D341Med (cell line): ENCODE data around the gene ZNF618.

Experiments used
- DNase-seq: peaks from one replicate; pipeline ENCODE4 v3.0.0; 2012; ENCODE audit warnings: low spot score

ZNF618 gene

GRCh38 chr9:113934167-113934828, 58.2 kb downstream of the ZNF618 start:
- no peak for DNase-seq

DNA sequence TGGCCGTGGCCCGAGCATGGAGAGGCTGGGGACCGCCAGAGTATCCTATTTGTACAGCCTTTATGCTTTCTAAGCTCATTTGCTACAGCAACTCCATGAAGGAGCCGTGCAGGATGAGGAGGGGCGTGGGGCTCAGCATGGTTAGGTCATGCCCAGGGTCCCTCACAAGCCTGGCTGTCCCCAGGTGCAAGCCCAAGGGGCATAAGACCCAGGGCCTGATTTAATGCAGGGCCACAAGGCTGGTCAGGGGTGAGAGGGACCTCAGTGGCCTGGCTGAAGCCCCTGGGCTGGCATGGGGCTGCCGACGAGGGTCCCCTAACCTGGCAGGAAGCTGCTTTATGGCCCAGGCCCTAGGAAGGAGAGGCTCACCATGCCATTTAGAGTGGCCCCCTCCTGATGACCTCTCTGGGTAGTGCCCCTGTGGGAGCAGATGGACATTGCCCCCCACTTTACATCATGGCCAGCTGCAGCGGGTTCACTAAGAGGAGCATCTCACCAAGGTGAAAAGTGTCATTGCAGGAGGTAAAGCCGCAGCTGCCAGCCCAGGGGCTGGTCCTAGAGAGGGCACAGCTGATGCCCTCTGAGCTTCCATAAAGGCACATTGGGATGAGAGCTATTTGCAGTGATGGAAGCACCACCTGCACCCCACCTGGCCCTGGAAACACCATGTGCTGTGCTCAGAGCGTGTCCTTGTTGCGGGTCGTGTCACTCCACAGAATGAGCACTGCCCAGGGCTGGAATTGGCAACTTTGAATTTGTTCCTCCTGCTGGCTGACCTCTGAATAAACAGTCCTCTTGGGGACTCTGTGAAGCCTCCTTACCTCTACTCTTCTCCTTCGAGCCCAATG, 58.9 kb downstream of the ZNF618 start:
- no peak for DNase-seq

- no peak for DNase-seq
Observed at GRCh38 chr9:113935677-113936380, 59.7 kb downstream of the ZNF618 start.

- DNase-seq: no peak
Observed at GRCh38 chr9:113940077-113940476, 64.0 kb downstream of the ZNF618 start.

DNA sequence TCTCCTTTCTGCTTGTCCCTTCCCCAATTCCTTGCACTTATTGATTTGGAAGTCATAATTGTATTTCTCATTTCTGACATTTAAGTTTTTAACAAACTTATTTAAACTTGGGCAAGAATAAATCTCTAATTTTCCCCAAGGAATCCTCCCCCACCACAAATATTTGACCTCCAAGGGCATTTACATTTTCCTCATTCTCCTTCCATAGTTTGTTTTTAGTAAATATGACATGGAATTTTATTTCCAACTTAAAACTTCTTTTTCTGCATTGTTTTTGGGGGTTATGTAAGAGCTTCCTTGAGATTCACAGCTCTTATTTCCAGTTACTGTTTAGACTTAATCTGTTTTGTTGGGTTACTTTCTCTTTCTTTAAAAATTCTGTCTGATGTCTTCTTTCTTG, 64.9 kb downstream of the ZNF618 start:
- no peak for DNase-seq

- no peak for DNase-seq
Observed at GRCh38 chr9:113941526-113941925, 65.4 kb downstream of the ZNF618 start.

GRCh38 chr9:113943112-113944009, 67.3 kb downstream of the ZNF618 start:
- no peak for DNase-seq

DNA sequence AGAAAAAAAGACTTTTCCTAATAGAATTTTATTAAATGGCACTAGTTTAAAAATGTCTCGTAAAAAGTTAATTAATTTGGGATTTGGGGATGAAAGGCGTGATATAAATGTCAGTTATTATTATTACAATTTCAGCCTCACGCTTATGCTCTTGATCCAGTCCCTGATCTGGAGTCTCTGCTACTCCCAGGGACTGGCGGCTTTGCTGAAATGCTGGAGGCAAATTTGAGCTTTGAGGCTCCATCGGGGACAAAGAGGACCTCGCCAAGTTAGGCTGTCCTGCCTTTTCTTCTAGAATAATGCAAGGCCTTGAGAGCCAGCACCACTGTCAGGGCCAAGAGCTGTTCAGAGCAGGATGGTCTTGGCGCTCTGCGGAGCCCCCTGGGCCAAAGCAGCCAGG, 69.7 kb downstream of the ZNF618 start:
- no peak for DNase-seq

DNA sequence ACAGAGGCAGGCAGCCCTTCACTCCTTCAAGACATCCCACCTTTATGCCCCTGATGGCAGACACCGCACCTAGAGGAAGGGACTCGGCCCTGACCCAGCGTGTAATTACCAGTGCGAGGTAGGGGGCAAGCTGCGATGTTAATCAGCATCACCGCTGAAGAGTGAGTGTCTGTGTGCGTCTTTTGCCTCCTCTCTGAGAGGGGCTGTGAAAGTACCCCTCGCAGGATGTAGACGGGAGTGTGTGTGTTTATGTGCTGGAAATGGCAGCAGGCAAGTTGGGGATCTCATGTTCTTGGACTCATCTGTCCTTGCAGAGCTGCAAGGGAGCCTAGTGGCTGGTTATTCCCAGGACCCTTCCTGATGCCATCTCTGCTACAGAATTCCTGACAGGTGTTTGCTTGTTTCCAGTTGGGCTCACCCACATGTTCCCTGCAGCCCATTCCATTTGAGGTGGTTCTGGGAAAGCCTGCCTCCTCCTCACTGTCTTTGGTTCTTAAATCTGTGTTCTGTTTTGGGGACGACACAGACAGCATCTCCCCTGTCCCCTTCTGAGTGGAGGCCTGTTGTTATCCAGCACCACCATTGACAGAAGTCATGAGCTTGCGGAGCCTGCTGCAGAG, 70.5 kb downstream of the ZNF618 start:
- DNase-seq: no peak

DNA sequence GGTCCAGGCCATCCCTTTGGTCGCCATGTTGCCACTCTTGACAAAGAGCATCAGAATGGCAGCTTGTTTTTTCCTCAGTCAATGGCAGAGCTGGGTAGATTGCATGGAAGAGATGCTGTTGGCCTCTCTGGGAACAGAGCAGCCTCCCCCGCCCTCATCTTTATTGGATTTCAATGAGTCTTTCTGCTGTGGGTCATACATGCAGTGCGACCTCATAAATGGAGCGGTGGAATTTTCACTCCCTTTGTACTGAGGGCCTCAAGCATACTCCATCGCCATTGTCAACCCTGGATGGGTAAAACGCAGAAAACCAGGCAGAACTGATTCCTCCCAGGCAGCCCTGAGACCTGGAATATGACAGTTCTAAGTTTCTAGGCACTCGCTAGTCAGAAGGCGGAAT, 71.8 kb downstream of the ZNF618 start:
- DNase-seq: no peak

DNA sequence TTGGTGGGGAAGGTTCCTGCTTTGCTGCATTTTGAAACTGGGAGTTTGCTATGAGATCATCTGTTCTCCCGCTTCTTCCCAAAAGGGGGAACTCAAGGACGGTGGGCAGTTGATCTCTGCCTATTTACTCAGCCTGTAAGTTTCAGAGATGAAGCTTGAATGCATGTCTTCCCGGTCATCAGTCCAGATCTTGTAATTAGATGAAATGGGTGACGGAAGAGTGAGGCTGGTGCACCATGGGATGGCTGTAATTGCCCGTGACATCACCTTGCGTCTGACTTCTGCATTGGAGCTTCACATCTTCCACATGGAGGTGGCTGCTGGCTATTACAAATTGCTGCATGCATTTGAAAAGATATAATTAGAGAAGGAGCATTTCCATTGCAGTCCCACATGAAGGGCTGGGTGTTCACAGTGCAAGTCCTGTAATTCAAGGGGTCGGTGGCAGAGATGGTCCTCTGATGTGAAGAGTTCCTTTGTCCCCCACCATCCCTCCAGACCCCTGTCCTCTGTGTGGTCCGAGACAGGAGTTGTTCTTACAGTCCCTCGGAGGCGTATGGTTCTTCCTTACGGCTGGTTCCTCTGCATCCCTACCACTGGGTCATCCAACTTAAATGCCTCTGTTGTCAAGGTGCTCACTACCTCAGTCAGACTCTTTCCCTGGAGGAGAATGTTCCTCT, 72.9 kb downstream of the ZNF618 start:
- no peak for DNase-seq

- DNase-seq: no peak
Observed at GRCh38 chr9:113949571-113950078, 73.5 kb downstream of the ZNF618 start.

GRCh38 chr9:113950195-113951031, 74.3 kb downstream of the ZNF618 start:
- DNase-seq: no peak

DNA sequence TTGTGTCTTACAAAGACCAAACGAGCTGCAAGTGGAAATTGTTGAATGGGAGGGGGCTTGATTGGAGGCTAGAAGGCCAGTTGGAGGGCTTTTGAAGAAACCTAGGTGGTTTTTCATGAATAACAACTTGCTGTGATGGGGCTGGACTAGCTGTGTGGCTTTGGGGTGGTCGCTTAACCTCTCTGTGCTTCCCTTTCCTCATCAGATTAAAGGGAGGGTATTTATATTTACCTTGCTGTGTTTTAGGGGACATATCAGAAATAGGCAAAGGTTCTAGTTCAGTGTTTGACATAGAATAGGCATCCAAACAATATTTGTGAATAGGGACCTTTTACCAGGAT, 74.9 kb downstream of the ZNF618 start:
- no peak for DNase-seq

GRCh38 chr9:113952676-113953075, 76.6 kb downstream of the ZNF618 start:
- no peak for DNase-seq

DNA sequence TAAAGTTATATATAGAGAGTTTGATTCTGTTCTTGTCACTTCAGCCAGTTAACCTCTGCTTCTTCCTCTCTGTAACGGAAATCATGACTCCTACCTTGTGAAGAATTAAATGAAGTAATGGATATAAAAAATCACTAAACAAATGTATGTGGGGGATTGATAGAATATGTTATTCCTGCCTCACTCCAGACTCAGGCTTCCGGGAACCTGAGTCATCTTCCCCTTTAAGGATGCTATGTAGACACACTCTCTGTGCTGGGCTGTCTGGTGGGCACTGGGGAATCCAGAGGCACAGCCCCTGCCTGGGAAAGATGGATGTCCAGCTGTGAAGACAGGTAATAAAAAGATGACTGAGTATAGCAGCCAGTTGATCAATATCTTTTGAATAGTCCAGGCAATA, 77.4 kb downstream of the ZNF618 start:
- no peak for DNase-seq

DNA sequence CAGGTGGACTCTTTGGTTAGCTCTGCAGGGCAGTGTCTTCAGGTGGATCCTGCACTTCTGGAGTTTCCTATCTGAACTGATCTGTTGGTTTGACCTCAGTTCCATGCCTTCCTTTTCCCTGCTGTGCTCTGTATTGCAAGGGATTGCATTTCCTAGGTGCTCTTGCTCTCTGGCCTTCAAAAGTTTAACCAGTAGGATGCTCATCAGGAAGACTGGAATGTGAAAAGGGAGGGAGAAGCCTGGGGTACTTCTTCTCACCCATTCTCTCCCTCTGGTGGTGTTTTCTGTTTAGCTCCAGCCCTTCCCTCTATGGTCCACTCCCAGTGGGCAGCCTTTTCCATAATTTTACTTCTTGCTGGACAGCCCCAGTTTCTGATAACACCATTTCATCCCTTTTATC, 78.5 kb downstream of the ZNF618 start:
- no peak for DNase-seq

DNA sequence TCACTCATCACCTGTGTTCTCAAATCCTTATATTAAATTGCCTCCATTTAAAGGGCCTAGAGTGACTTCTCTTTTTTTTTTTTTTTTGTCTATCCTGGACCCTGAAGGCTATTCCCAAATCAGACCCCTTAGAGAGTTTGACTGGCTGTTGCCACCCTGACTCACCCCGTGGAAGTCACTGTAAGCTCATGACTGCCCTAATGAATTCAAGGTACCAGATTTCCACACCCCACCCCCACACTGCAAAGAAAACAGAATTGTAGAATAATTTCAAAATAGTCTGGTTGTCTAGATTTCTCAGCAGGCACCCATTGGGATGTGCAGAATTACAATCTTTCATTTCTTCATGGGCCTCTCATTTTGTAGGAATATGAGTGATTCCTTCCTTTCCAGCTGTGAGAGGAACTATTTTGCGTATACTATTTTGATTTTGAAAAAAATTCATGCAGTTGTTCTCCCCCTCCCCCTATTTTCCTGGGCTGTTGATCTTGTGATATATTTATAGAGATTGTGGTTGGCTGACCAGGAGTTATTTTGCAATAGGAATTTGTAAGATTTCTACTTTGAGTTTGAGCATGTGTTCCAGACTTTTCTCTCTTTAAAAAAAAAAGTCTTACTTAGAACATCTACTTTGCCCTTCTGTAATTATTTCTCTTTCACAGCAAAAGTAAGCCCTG, 79.1 kb downstream of the ZNF618 start:
- DNase-seq: no peak

DNA sequence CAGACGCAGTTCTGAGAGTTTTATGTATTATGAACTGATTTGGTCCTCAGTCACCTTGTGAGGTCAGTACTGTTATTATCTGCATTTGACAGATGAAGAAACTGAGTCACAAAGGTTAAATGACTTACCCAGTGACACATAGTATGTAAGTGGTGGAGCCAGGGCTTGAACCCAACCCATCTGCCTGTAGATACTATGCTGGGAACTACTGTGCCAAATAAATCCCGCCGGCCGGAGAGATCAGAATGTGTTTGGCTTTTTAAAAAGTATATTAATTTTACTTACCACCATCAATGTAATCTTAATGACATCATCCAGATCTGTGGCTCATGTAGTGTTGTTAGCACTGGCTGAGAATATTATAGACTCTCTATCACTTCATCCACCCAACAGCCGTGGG, 80.8 kb downstream of the ZNF618 start:
- no peak for DNase-seq
